Measurements from ENCODE around the gene GJA10. TPM values are rescaled to one million over a fixed set of nuclear protein-coding genes. Genes with fewer than 3 reads are reported as not detected.
"Not testable (repeated sequence)": the region's sequence is repeated elsewhere in the genome, so short reads cannot be mapped to it uniquely, and the experiment has no call there.

The GJA10 gene
- polyA plus RNA-seq, 3 donors: not detected

DNA sequence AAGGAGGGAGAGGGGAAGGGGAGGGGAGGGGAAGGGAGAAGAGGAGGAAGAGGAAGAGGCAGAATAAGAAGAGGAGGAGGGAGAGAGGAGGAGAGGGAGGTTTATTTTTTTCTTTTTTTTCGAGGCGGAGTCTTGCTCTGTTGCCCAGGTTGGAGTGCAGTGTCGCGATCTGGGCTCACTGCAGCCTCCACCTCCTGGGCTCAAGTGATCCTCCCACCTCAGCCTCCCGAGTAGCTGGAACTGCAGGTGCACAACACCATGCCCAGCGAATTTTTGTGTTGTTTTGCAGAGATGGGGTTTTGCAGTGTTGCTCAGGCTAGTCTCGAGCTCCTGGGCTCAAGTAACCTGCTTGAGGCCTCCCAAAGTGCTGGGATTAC is 6.1 kb upstream of the GJA10 start:
- H3K36me3 Mint-ChIP-seq: no peaks in the 10 kb centered on the region
- no peak overlapping the region for H3K27ac Mint-ChIP-seq
- Histone ChIP-seq H3K4me2 (replicated peaks; ENCODE audit: extremely low read depth, low read length, poor library complexity, severe bottlenecking) (peak overlapping the region; percentile 18), H4K20me1 (ENCODE audit: insufficient read depth, low read length) (no peaks in the 10 kb centered on the region), H3K4me1 (ENCODE audit: control insufficient read depth in 1 of 2, insufficient read depth in 2 of 2, low read length in 2 of 2) (peaks cover 0 to 7% of the 10 kb centered on the region in 2 donors), H3K4me3 (replicated peaks in 1 of 3; ENCODE audit: low read depth in 2 of 3, low read length in 3 of 3) (no peak overlapping the region), H3K9ac (ENCODE audit: insufficient read depth, low read length, poor library complexity, severe bottlenecking) (no peak overlapping the region), H3K79me2 (ENCODE audit: insufficient read depth, low read length) (no peaks in the 10 kb centered on the region), H3K27me3 (ENCODE audit: control insufficient read depth in 2 of 2, insufficient read depth in 2 of 2, low read length in 2 of 2) (peaks cover 4 to 37% of the 10 kb centered on the region in 2 donors), H3K9me3 (replicated peaks in 1 of 2; ENCODE audit: control insufficient read depth in 1 of 2, insufficient read depth in 1 of 2, low read length in 2 of 2) (peaks cover 0 to 8% of the 10 kb centered on the region in 2 donors), H3K36me3 (replicated peaks in 1 of 2; ENCODE audit: control insufficient read depth in 1 of 2, insufficient read depth in 2 of 2, low read length in 2 of 2) (no peaks in the 10 kb centered on the region), H3K27ac (ENCODE audit: low read depth in 1 of 2, low read length in 2 of 2) (no peak overlapping the region), H2AFZ (ENCODE audit: insufficient read depth, low read depth, low read length, poor library complexity, severe bottlenecking) (no peak overlapping the region)
- 100% methylated on average over 1 of the region's 7 CpGs for WGBS (ENCODE audit: insufficient coverage)
- peaks cover 36 to 54% (median 45%) of the 10 kb centered on the region in 3 donors for H3K27me3 Mint-ChIP-seq (ENCODE audit: low read depth in 3 of 3)
- TF ChIP-seq, protein P1, sequence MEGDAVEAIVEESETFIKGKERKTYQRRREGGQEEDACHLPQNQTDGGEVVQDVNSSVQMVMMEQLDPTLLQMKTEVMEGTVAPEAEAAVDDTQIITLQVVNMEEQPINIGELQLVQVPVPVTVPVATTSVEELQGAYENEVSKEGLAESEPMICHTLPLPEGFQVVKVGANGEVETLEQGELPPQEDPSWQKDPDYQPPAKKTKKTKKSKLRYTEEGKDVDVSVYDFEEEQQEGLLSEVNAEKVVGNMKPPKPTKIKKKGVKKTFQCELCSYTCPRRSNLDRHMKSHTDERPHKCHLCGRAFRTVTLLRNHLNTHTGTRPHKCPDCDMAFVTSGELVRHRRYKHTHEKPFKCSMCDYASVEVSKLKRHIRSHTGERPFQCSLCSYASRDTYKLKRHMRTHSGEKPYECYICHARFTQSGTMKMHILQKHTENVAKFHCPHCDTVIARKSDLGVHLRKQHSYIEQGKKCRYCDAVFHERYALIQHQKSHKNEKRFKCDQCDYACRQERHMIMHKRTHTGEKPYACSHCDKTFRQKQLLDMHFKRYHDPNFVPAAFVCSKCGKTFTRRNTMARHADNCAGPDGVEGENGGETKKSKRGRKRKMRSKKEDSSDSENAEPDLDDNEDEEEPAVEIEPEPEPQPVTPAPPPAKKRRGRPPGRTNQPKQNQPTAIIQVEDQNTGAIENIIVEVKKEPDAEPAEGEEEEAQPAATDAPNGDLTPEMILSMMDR (IDR thresholded peaks at IDR 0.05): no peak
- H3K4me1 Mint-ChIP-seq: peaks cover 4% of the 10 kb centered on the region
- H3K9me3 Mint-ChIP-seq: peaks cover 4 to 26% (median 12%) of the 10 kb centered on the region in 7 donors
- no peak for DNase-seq
- peak overlapping the region in 1 of 2 donors; percentile 30 for H3K4me3 Mint-ChIP-seq
- intact Hi-C loops (cut with micrococcal nuclease): no loop called here

GRCh38 chr6:89888871-89889270 is 5.4 kb upstream of the GJA10 start:
- H3K27me3 Mint-ChIP-seq (ENCODE audit: low read depth in 3 of 3): peaks cover 36 to 54% (median 45%) of the 10 kb centered on the region in 3 donors

DNA sequence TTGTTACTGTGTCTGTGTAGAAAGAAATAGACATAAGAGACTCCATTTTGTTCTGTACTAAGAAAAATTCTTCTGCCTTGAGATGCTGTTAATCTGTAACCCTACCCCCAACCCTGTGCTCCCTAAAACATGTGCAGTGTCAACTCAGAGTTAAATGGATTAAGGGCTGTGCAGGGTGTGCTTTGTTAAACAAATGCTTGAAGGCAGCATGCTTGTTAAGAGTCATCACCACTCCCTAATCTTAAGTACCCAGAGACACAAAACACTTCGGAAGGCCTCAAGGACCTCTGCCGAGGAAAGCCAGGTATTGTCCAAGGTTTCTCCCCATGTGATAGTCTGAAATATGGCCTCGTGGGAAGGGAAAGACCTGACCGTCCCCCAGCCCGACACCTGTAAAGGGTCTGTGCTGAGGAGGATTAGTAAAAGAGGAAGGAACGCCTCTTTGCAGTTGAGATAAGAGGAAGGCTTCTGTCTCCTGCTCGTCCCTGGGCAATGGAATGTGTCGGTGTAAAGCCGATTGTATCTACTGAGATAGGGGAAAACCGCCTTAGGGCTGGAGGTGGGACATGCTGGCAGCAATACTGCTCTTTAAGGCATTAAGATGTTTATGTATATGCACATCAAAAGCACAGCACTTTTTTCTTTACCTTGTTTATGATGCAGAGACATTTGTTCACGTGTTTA is 3.3 kb upstream of the GJA10 start:
- H3K9me3 ChIP-seq (replicated peaks in 1 of 2; ENCODE audit: control insufficient read depth in 1 of 2, insufficient read depth in 1 of 2, low read length in 2 of 2); H3K79me2 ChIP-seq (ENCODE audit: insufficient read depth, low read length); H4K20me1 ChIP-seq (ENCODE audit: insufficient read depth, low read length); intact Hi-C loops (cut with micrococcal nuclease); H3K9ac ChIP-seq (ENCODE audit: insufficient read depth, low read length, poor library complexity, severe bottlenecking); DNase-seq; H3K4me1 ChIP-seq (ENCODE audit: control insufficient read depth in 1 of 2, insufficient read depth in 2 of 2, low read length in 2 of 2); H2AFZ ChIP-seq (ENCODE audit: insufficient read depth, low read depth, low read length, poor library complexity, severe bottlenecking); H3K36me3 Mint-ChIP-seq; H3K36me3 ChIP-seq (replicated peaks in 1 of 2; ENCODE audit: control insufficient read depth in 1 of 2, insufficient read depth in 2 of 2, low read length in 2 of 2); H3K27ac ChIP-seq (ENCODE audit: low read depth in 1 of 2, low read length in 2 of 2); H3K27ac Mint-ChIP-seq; H3K4me1 Mint-ChIP-seq; H3K4me3 ChIP-seq (replicated peaks in 1 of 3; ENCODE audit: low read depth in 2 of 3, low read length in 3 of 3); H3K4me2 ChIP-seq (replicated peaks; ENCODE audit: extremely low read depth, low read length, poor library complexity, severe bottlenecking): not testable (repeated sequence)
- peaks cover 4 to 20% (median 11%) of the 10 kb centered on the region in 7 donors for H3K9me3 Mint-ChIP-seq
- WGBS (ENCODE audit: insufficient coverage): 25% methylated on average over 4 of the region's 11 CpGs
- peak overlapping the region in 1 of 2 donors; percentile 54 for H3K4me3 Mint-ChIP-seq
- peaks cover 33 to 57% (median 45%) of the 10 kb centered on the region in 3 donors for H3K27me3 Mint-ChIP-seq (ENCODE audit: low read depth in 3 of 3)
- H3K27me3 ChIP-seq (ENCODE audit: control insufficient read depth in 2 of 2, insufficient read depth in 2 of 2, low read length in 2 of 2): peaks cover 7 to 37% of the 10 kb centered on the region in 2 donors

More at GRCh38 chr6:89888871-89889270, 5.4 kb upstream of the GJA10 start:
- H3K27ac Mint-ChIP-seq: no peak overlapping the region
- H3K4me1 ChIP-seq (ENCODE audit: control insufficient read depth in 1 of 2, insufficient read depth in 2 of 2, low read length in 2 of 2): peaks cover 0 to 7% of the 10 kb centered on the region in 2 donors
- peaks cover 0 to 8% of the 10 kb centered on the region in 2 donors for H3K9me3 ChIP-seq (replicated peaks in 1 of 2; ENCODE audit: control insufficient read depth in 1 of 2, insufficient read depth in 1 of 2, low read length in 2 of 2)
- no peak overlapping the region for H3K4me2 ChIP-seq (replicated peaks; ENCODE audit: extremely low read depth, low read length, poor library complexity, severe bottlenecking)
- H3K9ac ChIP-seq (ENCODE audit: insufficient read depth, low read length, poor library complexity, severe bottlenecking): no peak overlapping the region
- H3K27me3 ChIP-seq (ENCODE audit: control insufficient read depth in 2 of 2, insufficient read depth in 2 of 2, low read length in 2 of 2): peaks cover 4 to 37% of the 10 kb centered on the region in 2 donors
- H3K4me3 ChIP-seq (replicated peaks in 1 of 3; ENCODE audit: low read depth in 2 of 3, low read length in 3 of 3): no peak overlapping the region
- no peaks in the 10 kb centered on the region for H3K36me3 ChIP-seq (replicated peaks in 1 of 2; ENCODE audit: control insufficient read depth in 1 of 2, insufficient read depth in 2 of 2, low read length in 2 of 2)
- peaks cover 4% of the 10 kb centered on the region for H3K4me1 Mint-ChIP-seq
- TF ChIP-seq, protein P1 (IDR thresholded peaks at IDR 0.05): no peak
- no peak overlapping the region for H2AFZ ChIP-seq (ENCODE audit: insufficient read depth, low read depth, low read length, poor library complexity, severe bottlenecking)
- no peaks in the 10 kb centered on the region for H4K20me1 ChIP-seq (ENCODE audit: insufficient read depth, low read length)
- no peak overlapping the region for H3K4me3 Mint-ChIP-seq
- no peak overlapping the region for H3K27ac ChIP-seq (ENCODE audit: low read depth in 1 of 2, low read length in 2 of 2)
- 94% methylated on average over 2 of the region's 3 CpGs for WGBS (ENCODE audit: insufficient coverage)
- intact Hi-C loops (cut with micrococcal nuclease): no loop called here
- no peaks in the 10 kb centered on the region for H3K36me3 Mint-ChIP-seq
- no peaks in the 10 kb centered on the region for H3K79me2 ChIP-seq (ENCODE audit: insufficient read depth, low read length)
- H3K9me3 Mint-ChIP-seq: peaks cover 4 to 24% (median 12%) of the 10 kb centered on the region in 7 donors
- no peak for DNase-seq
